Umbilical cord (tissue), 2 donors: ENCODE results near the gene GLE1. TPM values are rescaled to one million over a fixed set of nuclear protein-coding genes. Genes with fewer than 3 reads are reported as not detected.
"Not testable (repeated sequence)": the region's sequence is repeated elsewhere in the genome, so short reads cannot be mapped to it uniquely, and the experiment has no call there.

ENCODE experiments used
- DNase-seq: peaks from one replicate; pipeline ENCODE4 v3.0.0-alpha.2; 2015; ENCODE audit warnings: low spot score
- total RNA-seq: library from RNA; depleted of rRNA; stranded (reverse); fragments of >200 nt; gene quantifications from one replicate; pipeline ENCODE4 v1.2.3, GENCODE V29; 2014; ENCODE audit warnings: low replicate concordance; ENCODE audit not compliant: insufficient read depth

Gene GLE1
- total RNA-seq, 1 donor from 2014 or later, result 8.7 TPM

DNA sequence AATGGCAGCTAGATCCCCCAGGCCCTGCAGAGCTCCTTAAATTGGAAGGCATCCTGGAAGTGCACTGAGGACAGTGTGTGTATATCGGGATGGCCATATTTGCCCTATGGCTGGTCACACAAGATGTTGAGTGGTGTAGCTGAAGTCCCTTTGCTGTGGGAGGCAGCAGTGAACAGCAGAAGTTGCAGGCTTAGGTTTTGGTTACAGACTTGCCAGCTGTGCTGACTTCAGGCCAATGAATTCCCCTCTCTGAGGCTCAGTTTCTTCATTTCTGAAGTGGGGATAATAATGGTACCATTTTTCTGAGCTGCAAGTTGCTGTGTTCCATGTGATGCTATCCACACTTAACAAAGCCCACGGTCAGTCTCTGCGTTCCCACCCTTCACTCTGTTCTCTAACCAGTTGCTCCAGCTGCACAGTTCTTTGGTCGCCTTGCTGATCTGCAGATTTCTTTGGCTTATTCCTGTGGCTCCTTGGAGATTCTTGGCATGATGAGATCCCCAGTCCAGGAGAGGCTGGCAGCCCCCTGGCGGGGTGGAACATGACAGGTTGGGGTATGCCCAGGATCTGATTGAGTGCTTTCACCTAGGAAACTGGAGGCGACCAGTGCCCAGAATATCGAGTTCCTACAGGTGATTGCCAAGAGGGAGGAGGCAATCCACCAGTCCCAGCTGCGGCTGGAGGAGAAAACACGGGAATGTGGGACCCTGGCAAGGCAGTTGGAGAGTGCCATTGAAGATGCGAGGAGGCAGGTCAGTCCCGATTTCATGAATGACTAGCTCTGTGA is 6.5 kb upstream of the GLE1 start:
- DNase-seq, result no peak

DNA sequence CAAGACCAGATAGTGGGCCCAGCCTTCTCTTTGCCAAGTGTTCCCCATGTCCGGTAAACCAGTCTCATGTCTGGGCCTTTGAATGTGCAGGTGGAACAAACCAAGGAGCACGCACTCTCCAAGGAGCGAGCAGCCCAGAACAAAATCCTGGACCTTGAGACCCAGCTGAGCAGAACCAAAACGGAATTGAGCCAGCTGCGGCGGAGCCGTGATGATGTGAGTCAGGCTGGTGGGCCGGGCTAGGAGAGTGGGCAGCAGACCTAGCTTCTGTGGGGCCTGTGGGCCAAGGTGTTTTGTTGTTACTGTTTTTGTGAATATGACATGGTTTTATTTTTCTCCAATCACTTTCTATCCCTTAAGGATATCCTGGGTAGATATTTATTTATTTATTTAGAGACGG is 5.6 kb upstream of the GLE1 start:
- no peak for DNase-seq

DNA sequence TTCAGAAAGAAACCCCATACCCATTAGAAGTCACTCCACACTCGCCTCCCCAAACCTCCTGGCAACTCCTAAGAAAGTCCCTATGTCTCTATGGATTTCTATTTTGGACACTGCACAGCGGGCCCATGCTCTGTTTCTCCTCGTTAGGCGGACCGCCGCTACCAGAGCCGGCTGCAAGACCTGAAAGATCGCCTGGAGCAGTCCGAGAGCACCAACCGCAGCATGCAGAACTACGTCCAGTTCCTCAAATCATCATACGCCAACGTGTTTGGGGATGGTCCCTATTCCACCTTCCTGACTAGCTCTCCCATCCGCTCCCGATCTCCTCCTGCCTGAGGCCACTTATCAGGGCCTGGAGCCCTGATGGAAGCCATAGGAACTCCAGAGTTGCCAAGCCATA is 4.6 kb upstream of the GLE1 start:
- DNase-seq, result no peak

DNA sequence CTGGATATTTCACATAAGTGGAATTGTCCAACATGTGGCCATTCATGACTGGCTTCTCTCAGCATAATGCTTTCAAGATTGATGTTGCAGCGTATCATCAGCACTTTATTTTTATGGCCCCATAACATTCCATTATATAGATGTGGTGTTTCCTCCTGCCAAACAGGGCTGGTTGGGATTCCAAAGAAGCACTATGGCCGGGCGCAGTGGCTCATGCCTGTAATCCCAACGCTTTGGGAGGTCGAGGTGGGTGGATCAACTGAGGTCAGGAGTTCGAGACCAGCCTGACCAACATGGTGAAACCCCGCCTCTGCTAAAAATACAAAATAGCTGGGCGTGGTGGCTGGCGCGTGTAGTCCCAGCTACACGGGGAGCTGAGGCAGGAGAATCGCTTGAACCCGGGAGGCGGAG is 1.1 kb upstream of the GLE1 start:
- DNase-seq, result peak; percentile 89

DNA sequence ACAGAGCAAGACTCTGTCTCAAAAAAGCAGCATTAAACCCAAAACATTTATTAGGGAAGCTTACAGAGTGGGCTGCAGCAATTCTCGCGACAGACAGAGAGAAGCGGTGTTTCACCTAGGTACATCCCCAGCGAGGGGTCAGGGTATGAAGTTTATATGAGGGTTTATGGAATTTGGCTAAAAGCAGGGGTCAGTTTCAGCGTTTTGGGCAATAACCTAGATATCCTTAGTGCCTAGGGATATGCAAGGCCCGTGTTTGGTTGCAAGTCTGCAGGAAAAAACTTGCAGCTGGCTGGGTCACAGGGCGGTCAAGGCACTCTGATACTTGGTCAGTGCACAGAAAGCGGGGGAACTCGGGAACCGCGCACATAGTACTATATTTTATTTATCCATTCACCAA is 649 bp upstream of the GLE1 start:
- peak; percentile 38 for DNase-seq

DNA sequence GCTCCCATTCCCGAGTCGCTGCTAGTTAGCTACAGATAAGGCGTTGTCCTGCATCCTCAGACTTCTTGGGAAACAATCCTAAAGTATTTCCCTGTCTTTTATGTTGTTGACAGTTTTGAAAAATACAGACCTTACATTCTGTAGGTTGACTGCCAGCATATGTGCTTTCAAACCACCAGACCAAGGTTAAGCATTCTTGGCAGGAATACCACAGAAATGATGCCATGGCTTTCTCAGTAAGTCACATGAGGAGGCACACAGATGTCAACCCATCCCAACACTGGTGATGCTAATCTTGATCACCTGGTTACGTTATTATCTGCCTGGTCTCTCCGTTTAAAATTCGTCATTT is 871 bp downstream of the GLE1 start:
- DNase-seq, result peak; percentile 20

DNA sequence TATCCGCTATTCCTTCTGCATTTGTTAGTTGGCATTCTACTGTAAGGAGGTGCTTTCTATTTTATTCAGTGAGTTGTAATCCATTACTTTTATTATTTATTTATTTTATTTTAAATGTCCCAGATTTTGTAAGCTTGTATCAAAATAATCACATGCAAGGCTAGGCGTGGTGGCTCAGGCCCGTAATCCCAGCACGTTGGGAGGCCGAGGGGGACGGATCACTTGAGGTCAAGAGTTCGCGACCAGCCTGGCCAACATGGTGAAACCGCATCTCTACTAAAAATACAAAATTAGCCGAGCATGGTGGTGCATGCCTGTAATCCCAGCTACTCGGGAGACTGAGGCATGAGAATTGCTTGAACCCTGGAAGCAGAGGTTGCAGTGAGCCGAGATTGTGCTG is 1.4 kb downstream of the GLE1 start:
- not testable (repeated sequence) for DNase-seq

DNA sequence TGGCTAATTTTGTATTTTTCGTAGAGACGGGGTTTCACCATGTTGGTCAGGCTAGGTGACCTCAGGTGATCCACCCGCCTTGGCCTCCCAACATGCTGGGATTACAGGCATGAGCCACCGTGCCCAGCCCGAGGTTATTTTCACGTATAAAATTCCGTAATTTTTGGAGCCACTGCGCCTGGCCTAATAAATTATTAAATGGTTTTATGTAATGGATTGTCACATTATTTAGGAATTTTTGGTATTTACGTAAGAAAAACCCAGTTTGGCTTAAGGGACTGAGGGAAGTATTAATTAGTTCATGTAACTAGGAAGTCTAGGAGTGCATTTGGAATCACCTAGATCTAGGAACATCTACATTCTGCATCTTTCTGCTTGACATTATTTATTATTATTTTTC is 8.3 kb downstream of the GLE1 start:
- no peak for DNase-seq

DNA sequence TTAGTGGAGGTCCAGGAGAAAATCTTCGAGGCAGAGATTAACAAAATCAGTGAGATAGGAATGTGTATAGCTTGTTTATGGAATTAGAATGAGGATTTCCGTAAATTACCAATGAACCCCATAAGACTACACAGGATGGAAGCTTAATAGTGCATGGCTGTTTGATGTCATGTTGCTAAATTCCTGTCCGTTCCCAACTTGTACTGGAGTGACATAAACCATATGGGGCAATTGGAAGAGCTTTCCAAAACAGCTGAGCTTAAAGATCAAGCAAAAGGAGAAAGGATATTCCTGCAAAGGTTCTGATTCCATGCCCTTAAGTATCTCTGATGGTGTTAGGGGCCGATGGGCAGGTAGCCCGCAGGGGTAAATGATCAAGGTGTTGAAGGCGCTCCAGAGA is 17.4 kb downstream of the GLE1 start:
- DNase-seq, result peak; percentile 50

DNA sequence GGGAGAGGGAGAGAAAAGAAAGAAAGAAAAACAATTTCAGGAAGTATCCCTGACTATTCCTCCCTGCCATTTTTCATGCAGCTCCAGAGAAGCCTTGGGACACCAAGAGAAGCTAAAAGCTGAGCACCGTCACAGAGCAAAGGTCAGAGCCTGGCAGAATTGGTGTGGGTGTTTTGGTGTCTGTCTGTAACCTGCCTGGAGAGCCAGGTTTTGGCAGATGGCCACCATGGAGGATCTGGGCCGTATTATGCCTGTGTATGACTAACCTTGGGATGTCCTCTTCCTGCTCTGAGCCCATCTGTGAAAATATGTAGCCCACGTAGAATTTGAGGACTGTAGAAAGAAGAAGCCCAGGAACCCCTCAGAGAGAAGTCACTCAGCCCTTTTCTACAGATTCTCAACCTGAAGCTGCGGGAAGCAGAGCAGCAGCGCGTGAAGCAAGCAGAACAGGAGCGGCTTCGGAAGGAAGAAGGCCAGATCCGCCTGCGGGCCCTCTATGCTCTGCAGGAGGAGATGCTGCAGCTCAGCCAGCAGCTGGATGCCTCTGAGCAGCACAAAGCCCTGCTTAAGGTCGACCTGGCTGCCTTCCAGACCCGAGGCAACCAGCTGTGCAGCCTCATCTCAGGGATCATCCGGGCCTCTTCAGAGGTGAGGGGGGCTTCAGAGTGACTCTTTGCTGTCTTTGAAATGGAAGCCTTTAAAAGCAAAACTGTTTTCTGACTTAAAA is 18.8 kb downstream of the GLE1 start:
- peak; percentile 91 for DNase-seq

DNA sequence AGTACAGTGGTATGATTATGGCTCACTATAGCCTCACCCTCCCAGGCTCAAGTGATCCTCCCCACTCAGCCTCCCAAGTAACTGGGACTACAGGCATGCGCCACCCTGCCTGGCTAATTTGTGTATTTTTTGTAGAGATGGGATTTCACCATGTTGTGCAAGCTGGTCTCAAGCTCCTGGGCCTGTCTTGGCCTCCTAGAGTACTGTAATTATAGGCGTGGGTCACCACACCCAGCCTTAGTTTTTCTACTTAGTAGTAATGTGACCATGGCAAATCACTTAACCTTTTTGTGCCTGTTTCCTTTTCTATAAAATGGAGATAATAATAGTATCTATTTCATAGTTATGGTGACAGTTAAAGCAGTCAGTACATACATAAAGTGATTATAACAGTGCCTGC is 22.2 kb downstream of the GLE1 start:
- DNase-seq, result no peak

DNA sequence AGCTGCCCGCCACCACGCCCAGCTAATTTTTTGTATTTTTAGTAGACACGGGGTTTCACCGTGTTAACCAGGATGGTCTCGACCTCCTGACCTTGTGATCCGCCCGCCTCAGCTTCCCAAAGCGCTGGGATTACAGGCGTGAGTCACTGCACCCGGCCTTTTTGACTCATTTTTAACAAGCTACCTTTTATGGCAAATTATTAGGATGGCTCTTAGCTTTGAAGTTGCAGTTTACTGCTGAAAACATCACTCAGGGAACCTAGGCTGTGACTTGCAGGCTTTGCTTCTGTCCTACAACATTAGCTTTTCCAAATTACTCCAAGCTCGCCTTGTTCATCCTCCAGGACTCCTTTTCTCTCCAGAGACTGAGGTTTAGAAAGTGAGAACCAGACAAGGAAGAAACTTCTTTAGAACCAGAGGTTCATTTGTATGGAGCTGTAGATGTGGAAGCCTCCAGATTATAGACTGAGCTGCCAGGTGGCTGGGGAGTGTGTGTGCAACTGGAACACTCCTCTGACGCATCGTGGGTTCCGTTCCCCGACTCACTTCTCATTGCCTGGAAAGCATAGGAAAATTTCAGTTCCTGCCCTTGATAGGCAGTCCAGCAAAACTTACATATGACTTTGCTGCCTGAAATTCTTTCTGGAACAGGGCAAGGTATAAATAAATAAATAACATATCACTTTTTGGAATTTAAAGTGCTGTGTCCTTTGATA is 24.1 kb downstream of the GLE1 start:
- DNase-seq, result peak; percentile 75

DNA sequence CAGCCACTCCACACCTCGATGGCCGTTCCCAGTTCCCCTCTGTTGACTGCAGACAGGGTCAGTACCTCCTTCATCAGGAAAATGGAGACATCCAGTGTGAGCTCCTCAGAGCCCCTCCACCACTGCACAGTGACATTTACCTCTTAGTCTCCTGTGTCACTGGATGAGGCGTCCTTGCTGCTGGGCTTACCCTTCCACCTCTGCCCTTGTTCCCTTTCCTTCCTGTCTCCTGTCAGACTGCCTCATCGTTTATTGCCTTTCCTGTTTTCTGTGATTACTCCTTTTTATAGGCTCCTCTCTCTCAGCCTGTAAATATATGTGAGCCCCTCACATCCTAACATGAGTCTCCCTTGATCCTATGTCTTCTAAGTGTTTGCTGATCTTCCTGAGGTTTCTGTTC is 24.7 kb downstream of the GLE1 start:
- DNase-seq, result no peak

DNA sequence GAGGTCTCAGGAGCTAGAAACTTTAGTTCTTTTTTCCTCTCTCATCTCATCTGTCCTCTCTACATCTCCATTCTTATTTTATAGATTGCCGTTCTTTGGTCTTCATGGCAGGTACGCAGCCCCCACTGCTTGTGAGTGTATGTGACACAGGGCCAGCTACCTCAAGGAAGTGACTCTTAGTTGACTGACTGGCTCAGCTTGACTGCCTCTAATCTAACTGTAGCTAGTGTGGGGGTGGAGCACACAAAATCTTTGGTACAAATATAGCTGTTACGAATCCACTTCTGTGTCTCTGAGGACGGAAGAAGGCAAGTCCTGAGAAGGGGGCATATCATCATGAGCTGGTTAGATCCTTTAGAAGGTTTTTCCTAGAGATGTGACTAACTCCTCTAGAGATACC is 28.1 kb downstream of the GLE1 start:
- DNase-seq, result no peak

DNA sequence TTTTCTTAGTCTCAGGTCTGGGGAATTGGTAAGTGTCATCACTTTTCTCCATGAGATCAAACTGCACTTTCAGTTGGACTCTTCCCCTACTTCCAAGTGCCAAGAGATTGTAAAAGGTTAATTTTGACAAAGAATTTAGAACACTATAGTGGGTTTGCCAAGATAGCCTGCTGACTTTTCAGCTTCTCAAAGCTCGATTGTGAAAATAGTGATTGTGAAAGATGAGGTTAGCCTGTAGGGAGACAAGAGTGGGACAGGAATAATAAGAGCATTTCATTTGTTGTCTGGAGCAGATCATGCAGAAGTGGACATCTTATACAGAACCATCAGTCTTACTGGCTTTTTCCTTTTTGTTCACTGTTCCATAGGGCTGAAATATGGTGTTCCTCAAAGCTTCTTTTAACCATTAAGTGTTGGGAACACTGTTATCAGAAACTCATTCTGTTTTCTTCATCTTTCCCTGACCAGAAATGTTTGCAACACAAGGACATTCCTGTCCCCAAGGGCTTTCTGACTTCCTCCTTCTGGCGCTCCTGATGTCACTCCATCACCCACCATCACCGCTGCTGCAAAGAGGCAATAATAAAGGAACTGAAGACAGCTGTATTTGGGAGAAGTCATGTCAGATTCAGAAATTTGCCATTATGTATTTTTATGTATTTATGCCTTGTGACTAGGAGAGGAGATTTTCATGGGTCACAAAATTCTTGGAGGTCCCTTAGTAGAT is 36.3 kb downstream of the GLE1 start:
- DNase-seq, result no peak

DNA sequence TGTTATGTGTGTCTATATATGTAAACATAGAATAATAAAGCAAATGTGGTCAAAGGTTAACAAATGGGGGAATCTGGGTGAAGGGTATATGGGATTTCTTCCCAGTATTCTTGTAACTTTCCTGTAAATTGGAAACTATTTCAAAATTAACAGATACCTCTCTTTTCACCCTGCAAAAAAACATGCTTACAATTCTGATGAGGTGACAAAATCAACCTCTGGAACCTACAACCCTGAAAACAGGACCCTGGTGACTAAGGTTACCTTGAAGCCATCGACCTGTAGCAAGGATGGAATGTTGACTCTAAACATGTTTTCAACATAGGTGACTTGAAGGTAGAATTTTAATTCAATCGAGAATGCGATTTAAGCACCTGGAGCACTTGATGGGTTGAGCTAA is 42.0 kb downstream of the GLE1 start:
- no peak for DNase-seq

DNA sequence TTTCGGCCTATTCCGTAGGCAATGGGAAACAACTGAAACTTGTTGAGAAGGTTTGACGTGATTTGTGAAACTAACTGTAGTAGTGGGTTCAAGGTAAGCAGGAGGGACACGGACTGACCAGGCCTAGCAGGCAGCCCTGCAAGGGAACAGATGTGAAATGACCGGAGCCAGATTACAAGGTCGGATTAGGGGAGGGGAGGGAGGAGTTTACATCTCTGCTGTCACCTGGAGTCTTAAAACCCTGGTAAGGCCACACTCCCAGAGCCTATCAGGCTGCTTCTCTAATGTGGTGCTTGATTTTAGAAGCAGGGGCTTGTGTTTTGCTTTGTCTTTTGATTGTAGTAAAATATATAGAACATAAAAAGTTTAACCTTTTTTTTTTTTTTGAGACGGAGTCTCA is 44.4 kb downstream of the GLE1 start:
- DNase-seq, result no peak

DNA sequence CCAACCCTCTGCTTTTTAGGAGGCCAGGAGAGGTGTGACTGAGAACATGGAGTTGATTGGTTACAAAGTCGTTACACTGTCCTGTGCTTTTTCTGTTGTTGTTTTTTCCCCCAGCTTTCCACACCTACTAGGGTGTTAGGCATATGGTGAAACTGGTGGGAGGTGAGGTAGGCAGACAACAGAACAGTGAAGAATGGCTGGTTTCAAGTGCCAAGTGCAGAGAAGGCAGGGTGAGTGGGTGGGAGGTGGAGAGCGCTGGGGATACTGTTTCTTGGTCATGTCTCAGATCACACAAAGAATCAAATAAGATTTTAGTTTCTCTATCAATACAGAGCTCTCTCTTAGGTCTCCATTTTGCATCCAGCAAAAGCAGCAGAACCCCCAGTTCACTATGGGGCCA is 45.7 kb downstream of the GLE1 start:
- no peak for DNase-seq

DNA sequence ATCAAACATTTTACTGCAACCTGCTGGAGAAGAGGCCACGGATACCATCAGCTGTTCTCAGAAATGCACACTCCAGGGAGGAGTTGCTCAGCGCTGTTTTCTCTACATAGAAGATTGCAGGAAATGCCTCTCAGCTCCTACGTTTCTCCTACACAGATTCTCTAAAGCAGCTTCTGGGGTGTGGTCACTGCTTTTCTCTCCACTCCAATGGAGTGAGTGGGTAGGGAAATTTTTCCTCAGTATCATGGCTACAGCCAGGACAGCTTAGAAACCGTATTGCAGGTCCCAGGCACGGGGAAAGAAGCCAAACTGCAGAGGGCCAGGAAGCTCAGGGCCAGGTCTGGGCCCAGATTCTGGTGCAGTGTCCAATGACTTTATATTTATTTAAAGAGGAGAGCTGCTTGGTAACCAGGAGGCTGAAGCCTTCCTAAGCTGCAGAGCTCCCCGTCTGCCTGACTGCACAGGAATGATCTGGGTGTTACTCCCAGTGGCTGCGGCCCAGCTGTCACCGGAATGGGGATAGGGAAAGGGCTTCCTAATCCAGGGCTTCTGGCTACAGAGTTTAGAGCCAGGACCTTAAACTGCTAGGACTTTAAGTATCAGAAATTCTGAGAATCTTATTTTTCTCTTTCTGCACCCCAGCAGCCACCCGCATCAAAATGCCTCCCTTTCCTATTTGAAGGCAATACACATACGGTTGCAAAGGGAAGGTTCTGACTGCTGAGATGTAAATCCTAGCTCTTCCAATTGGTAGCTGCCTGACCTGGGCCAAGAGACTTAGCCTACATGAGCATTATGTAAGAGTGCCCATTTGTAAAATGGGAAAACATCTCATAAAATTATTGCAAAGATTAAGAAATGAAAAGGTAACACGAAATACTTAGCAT is 46.5 kb downstream of the GLE1 start:
- peak; percentile 84 for DNase-seq

DNA sequence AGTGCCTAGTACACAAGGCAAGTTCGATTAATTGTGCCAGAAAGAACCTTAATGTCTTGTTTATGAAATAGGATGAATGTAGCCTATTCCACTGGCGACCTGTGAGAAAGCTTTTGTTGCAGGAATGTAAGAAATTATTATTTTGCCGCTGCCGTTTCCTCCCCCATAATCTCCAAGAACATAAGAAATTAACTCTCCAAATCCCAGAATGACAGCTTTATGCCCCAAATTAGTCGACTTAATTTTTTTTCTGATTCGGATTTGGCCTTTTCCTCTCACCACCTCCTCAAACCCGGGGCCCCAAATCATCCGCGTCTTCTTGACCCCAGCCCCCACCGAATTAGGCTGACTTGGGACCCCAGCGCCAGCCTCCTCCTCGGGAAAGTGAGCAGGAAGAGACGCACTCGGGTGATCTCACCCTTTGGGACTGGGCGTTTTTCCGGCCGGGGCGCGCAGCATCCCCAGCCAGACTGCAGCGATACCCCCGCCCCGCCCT is 47.2 kb downstream of the GLE1 start:
- DNase-seq, result no peak
